Endothelial cell of umbilical vein (primary cell): Measurements from ENCODE around the gene RDH14.

ENCODE experiments used
- EZH2 ChIP-seq: IDR thresholded peaks from 2 replicates; pipeline ENCODE4 v1.6.1; 2012; ENCODE audit warnings: borderline replicate concordance, low read depth, mild to moderate bottlenecking, moderate library complexity, low read length, inconsistent platforms; ENCODE audit not compliant: severe bottlenecking
- GATA2 ChIP-seq: IDR thresholded peaks from 2 replicates; pipeline ENCODE4 v1.7.0; 2011; ENCODE audit warnings: low read depth, mild to moderate bottlenecking, moderate library complexity, mixed read lengths, low read length; ENCODE audit not compliant: insufficient read length, insufficient read depth
- MYC ChIP-seq: IDR thresholded peaks from one replicate; pipeline ENCODE4 v1.6.1; 2011; ENCODE audit warnings: mild to moderate bottlenecking, low read depth, low read length
- POLR2A ChIP-seq: IDR thresholded peaks from 2 replicates; pipeline ENCODE4 v1.6.1; 2012; ENCODE audit warnings: low read depth, mild to moderate bottlenecking, control low read depth, low read length
- TF ChIP-seq, protein P1 (sequence below), 2 donors: IDR thresholded peaks; 1 replicate in 1 of 2; 2 replicates in 1 of 2; pipeline ENCODE4 v1.5.1; 2011; ENCODE audit warnings: low read length in 2 of 2, mild to moderate bottlenecking in 2 of 2, moderate library complexity in 2 of 2, control low read depth in 1 of 2, inconsistent platforms in 1 of 2, low read depth in 1 of 2; ENCODE audit not compliant: insufficient read depth in 1 of 2; ENCODE audit errors: extremely low read depth in 1 of 2

DNA sequence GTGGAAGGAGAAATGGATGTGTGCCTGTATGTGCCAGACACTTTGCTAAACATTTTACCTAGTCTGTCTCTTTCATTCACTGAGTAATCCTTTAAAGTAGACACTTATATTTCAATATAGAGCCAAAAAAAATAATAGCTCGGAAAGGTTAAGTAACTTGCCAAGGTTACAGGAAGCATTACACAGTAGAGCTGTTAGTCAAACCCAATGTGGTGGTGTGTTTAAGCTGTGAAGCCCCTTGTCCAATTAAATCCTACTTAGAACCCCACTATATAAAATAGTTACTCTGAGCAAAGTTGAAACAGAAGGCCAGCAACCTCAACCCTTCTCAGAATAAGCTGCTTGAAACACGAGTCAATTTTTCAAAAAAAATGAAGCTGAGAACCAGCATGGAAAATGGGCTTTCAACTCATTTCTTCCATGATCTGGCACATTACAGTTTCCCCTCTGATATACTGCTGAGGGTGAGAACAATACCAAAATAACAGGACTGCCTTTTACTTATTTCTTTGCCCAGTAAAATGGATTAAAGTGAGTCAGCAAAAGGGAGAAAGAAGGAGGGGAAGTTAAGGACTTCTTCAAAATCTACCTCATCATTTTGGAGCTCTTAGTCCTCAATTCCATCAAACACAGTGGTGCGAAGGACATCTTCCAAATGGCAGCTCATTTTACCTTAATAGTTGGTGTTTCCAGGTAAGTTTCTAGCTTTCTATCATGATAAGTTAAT is 7.9 kb downstream of the RDH14 start:
- TF ChIP-seq, protein P1, sequence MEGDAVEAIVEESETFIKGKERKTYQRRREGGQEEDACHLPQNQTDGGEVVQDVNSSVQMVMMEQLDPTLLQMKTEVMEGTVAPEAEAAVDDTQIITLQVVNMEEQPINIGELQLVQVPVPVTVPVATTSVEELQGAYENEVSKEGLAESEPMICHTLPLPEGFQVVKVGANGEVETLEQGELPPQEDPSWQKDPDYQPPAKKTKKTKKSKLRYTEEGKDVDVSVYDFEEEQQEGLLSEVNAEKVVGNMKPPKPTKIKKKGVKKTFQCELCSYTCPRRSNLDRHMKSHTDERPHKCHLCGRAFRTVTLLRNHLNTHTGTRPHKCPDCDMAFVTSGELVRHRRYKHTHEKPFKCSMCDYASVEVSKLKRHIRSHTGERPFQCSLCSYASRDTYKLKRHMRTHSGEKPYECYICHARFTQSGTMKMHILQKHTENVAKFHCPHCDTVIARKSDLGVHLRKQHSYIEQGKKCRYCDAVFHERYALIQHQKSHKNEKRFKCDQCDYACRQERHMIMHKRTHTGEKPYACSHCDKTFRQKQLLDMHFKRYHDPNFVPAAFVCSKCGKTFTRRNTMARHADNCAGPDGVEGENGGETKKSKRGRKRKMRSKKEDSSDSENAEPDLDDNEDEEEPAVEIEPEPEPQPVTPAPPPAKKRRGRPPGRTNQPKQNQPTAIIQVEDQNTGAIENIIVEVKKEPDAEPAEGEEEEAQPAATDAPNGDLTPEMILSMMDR (IDR thresholded peaks at IDR 0.05; ENCODE audit: extremely low read depth in 1 of 2, insufficient read depth in 1 of 2, low read depth in 1 of 2, low read length in 2 of 2): no peak
- TF ChIP-seq MYC: no peak
- TF ChIP-seq POLR2A: no peak
- TF ChIP-seq EZH2: no peak
- TF ChIP-seq GATA2: no peak
